Testis (tissue), 2 donors: ENCODE measurements around the gene PTGIS.

Experiments
- POLR2A ChIP-seq: fragments of 450-650 bp; IDR thresholded peaks from one replicate; pipeline ENCODE4 v1.6.1; 2017; ENCODE audit warnings: antibody characterized with exemption, mild to moderate bottlenecking, moderate library complexity
- TF ChIP-seq, protein P1 (sequence below), 3 experiments: fragments of 450-650 bp in 2 of 3; fragments of 200-600 bp in 1 of 3; sonication (generic) in 1 of 3; IDR thresholded peaks; one replicate each; pipeline ENCODE4 v1.5.1; 2016 to 2019; ENCODE audit warnings: antibody characterized with exemption in 3 of 3, mild to moderate bottlenecking in 2 of 3, moderate library complexity in 1 of 3

DNA sequence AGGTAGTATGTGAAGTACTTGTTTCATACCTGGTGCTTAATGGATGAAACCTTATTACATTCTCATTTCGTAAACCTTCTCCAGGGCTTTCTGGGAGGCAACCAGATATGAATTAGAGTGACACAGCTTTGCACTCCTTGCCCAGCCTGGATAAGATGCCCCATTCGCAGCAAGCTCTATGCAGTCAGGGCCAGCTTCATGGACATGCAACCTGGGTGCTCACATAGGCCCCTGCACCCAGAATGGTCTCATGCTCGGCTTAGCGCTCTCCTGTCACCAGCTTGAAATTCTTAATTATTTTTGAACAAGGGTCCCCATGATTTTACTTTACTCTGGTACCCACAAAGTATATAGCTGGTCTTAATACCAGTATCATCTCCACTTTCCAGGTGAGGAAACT, 11.3 kb upstream of the PTGIS start:
- TF ChIP-seq, protein P1, sequence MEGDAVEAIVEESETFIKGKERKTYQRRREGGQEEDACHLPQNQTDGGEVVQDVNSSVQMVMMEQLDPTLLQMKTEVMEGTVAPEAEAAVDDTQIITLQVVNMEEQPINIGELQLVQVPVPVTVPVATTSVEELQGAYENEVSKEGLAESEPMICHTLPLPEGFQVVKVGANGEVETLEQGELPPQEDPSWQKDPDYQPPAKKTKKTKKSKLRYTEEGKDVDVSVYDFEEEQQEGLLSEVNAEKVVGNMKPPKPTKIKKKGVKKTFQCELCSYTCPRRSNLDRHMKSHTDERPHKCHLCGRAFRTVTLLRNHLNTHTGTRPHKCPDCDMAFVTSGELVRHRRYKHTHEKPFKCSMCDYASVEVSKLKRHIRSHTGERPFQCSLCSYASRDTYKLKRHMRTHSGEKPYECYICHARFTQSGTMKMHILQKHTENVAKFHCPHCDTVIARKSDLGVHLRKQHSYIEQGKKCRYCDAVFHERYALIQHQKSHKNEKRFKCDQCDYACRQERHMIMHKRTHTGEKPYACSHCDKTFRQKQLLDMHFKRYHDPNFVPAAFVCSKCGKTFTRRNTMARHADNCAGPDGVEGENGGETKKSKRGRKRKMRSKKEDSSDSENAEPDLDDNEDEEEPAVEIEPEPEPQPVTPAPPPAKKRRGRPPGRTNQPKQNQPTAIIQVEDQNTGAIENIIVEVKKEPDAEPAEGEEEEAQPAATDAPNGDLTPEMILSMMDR (IDR thresholded peaks at IDR 0.05): no peak
- no peak for TF ChIP-seq POLR2A
